WTC11 (cell line): Measurements from ENCODE around the gene FSHR. TPM values are rescaled to one million over a fixed set of nuclear protein-coding genes. Genes with fewer than 3 reads are reported as not detected.
A peak's percentile ranks its signal among the peaks of the same experiment; 100 is the strongest.

ENCODE experiments used
- ATAC-seq: fragments of 200-7000 bp; cut with Tn5 transposase; 2 replicates; pipeline ENCODE4 v1.10.0; 2021; ENCODE audit warnings: mild to moderate bottlenecking, moderate library complexity
- CTCF ChIA-PET: fragments of 300-600 bp; sonication (Branson Sonifier 250); formaldehyde crosslinking; loops from one replicate; lab custom pipeline; 2021; ENCODE audit warnings: antibody characterized with exemption; lab: Charles Lee
- POLR2A ChIA-PET: fragments of 350-600 bp; sonication (Branson Sonifier 250); formaldehyde crosslinking; loops from one replicate; lab custom pipeline; 2021; ENCODE audit warnings: antibody characterized with exemption; lab: Charles Lee
- DNase-seq: peaks from one replicate; pipeline ENCODE4 v3.0.0; 2021; ENCODE audit warnings: low spot score
- H3K27ac Mint-ChIP-seq: 2 replicates; pipeline ENCODE4 v1.8.0; 2021; ENCODE audit warnings: mixed read lengths
- H3K27me3 Mint-ChIP-seq: 2 replicates; pipeline ENCODE4 v1.8.0; 2021; ENCODE audit warnings: low read depth, mild to moderate bottlenecking, moderate library complexity, mixed read lengths
- H3K36me3 Mint-ChIP-seq: 2 replicates; pipeline ENCODE4 v1.8.0; 2021; ENCODE audit warnings: mixed read lengths
- H3K4me1 Mint-ChIP-seq: 2 replicates; pipeline ENCODE4 v1.8.0; 2022; ENCODE audit warnings: mixed read lengths
- H3K4me3 Mint-ChIP-seq: 2 replicates; pipeline ENCODE4 v1.8.0; 2021; ENCODE audit warnings: mild to moderate bottlenecking, moderate library complexity, mixed read lengths
- H3K9me3 Mint-ChIP-seq: 2 replicates; pipeline ENCODE4 v1.8.0; 2021; ENCODE audit warnings: mixed read lengths
- AFF4 ChIP-seq: sonication (generic); formaldehyde crosslinking; IDR thresholded peaks from 2 replicates; pipeline ENCODE4 v1.8.1; 2023; ENCODE audit warnings: mild to moderate bottlenecking, missing genetic modification reagents, borderline replicate concordance
- ATF1 ChIP-seq: sonication (generic); formaldehyde crosslinking; IDR thresholded peaks from 2 replicates; pipeline ENCODE4 v1.8.1; 2023; ENCODE audit warnings: mild to moderate bottlenecking, moderate library complexity, missing genetic modification reagents
- ATF3 ChIP-seq: sonication (generic); formaldehyde crosslinking; conservative IDR thresholded peaks from 2 replicates; pipeline ENCODE4 v1.8.1; 2022; ENCODE audit warnings: mild to moderate bottlenecking, missing genetic modification reagents
- CBFB ChIP-seq: sonication (generic); formaldehyde crosslinking; IDR thresholded peaks from 2 replicates; pipeline ENCODE4 v1.8.1; 2022; ENCODE audit warnings: mild to moderate bottlenecking, low read depth, missing genetic modification reagents
- CREM ChIP-seq: sonication (generic); formaldehyde crosslinking; IDR thresholded peaks from 2 replicates; pipeline ENCODE4 v1.8.1; 2022; ENCODE audit warnings: mild to moderate bottlenecking, missing genetic modification reagents, moderate library complexity
- E2F4 ChIP-seq: sonication (generic); formaldehyde crosslinking; IDR thresholded peaks from 2 replicates; pipeline ENCODE4 v1.8.1; 2022; ENCODE audit warnings: low read depth, mild to moderate bottlenecking, moderate library complexity, missing genetic modification reagents, borderline replicate concordance
- E2F5 ChIP-seq: sonication (generic); formaldehyde crosslinking; IDR thresholded peaks from 2 replicates; pipeline ENCODE4 v1.8.1; 2022; ENCODE audit warnings: mild to moderate bottlenecking, moderate library complexity, missing genetic modification reagents
- ELF4 ChIP-seq: sonication (generic); formaldehyde crosslinking; IDR thresholded peaks from 2 replicates; pipeline ENCODE4 v1.8.1; 2022; ENCODE audit warnings: low read depth, mild to moderate bottlenecking, moderate library complexity, missing genetic modification reagents
- EMX1 ChIP-seq: fragments of 250-450 bp; sonication (Bioruptor Pico); IDR thresholded peaks from 2 replicates; pipeline ENCODE4 v1.8.0; 2021; ENCODE audit warnings: mild to moderate bottlenecking
- FOXP1 ChIP-seq: sonication (generic); formaldehyde crosslinking; IDR thresholded peaks from 2 replicates; pipeline ENCODE4 v1.8.0; 2022; ENCODE audit warnings: missing genetic modification reagents, mild to moderate bottlenecking, moderate library complexity, borderline replicate concordance
- FOXP4 ChIP-seq: sonication (generic); formaldehyde crosslinking; IDR thresholded peaks from 2 replicates; pipeline ENCODE4 v1.8.0; 2022; ENCODE audit warnings: mild to moderate bottlenecking, missing genetic modification reagents
- GRHL2 ChIP-seq: fragments of 250-450 bp; sonication (Bioruptor Pico); IDR thresholded peaks from 2 replicates; pipeline ENCODE4 v1.8.0; 2022; ENCODE audit warnings: mild to moderate bottlenecking, moderate library complexity; ENCODE audit not compliant: insufficient replicate concordance, severe bottlenecking
- HMGA2 ChIP-seq: fragments of 250-450 bp; sonication (Bioruptor Pico); IDR thresholded peaks from 2 replicates; pipeline ENCODE4 v1.4.0; 2021; ENCODE audit warnings: mild to moderate bottlenecking, moderate library complexity
- IRF1 ChIP-seq: sonication (generic); formaldehyde crosslinking; IDR thresholded peaks from 2 replicates; pipeline ENCODE4 v1.8.0; 2023; ENCODE audit warnings: missing genetic modification reagents
- JUN ChIP-seq: sonication (generic); formaldehyde crosslinking; IDR thresholded peaks from 2 replicates; pipeline ENCODE4 v1.8.0; 2023; ENCODE audit warnings: mild to moderate bottlenecking, missing genetic modification reagents
- MAX ChIP-seq: sonication (generic); formaldehyde crosslinking; IDR thresholded peaks from 2 replicates; pipeline ENCODE4 v1.8.0; 2022; ENCODE audit warnings: mild to moderate bottlenecking, missing genetic modification reagents
- NR1H2 ChIP-seq: sonication (generic); formaldehyde crosslinking; IDR thresholded peaks from 2 replicates; pipeline ENCODE4 v1.9.0; 2021; ENCODE audit warnings: mild to moderate bottlenecking, moderate library complexity, missing genetic modification reagents
- NR2C2 ChIP-seq: sonication (generic); formaldehyde crosslinking; IDR thresholded peaks from 2 replicates; pipeline ENCODE4 v1.8.0; 2022; ENCODE audit warnings: mild to moderate bottlenecking, missing genetic modification reagents
- OVOL2 ChIP-seq: fragments of 250-450 bp; sonication (Bioruptor Pico); IDR thresholded peaks from 2 replicates; pipeline ENCODE4 v1.9.0; 2021; ENCODE audit warnings: mild to moderate bottlenecking, borderline replicate concordance
- TEAD4 ChIP-seq: sonication (generic); formaldehyde crosslinking; IDR thresholded peaks from 2 replicates; pipeline ENCODE4 v1.8.0; 2022; ENCODE audit warnings: mild to moderate bottlenecking, missing genetic modification reagents
- ZNF416 ChIP-seq: fragments of 250-450 bp; sonication (Bioruptor Pico); IDR thresholded peaks from 2 replicates; pipeline ENCODE4 v1.9.0; 2021; ENCODE audit warnings: mild to moderate bottlenecking, inconsistent platforms
- ZNF425 ChIP-seq: fragments of 250-450 bp; sonication (Bioruptor Pico); conservative IDR thresholded peaks from 2 replicates; pipeline ENCODE4 v1.9.0; 2021; ENCODE audit warnings: mild to moderate bottlenecking
- ZSCAN18 ChIP-seq: fragments of 250-450 bp; sonication (Bioruptor Pico); IDR thresholded peaks from 2 replicates; pipeline ENCODE4 v2.1.2; 2022; ENCODE audit warnings: mild to moderate bottlenecking, moderate library complexity
- total RNA-seq: library from RNA; stranded (reverse); gene quantifications from 3 replicates; pipeline ENCODE4 v1.2.3, GENCODE V29; 2021

The FSHR gene
- total RNA-seq, 1 experiment from 2014 or later, result not detected

GRCh38 chr2:49129034-49129433, 25.3 kb downstream of the FSHR start:
- H3K9me3 Mint-ChIP-seq, result peaks cover 28% of the 10 kb centered on the region
- ChIA-PET POLR2A (no interaction called here), CTCF (no interaction called here)
- H3K27ac Mint-ChIP-seq, result no peak overlapping the region; the same call in 1 of the 2 replicates
- DNase-seq (no peak), ATAC-seq (peak; percentile 36; the same call in 1 of the 2 replicates)
- H3K4me3 Mint-ChIP-seq, result no peak overlapping the region
- H3K27me3 Mint-ChIP-seq, result no peaks in the 10 kb centered on the region
- H3K36me3 Mint-ChIP-seq, result peaks cover 7% of the 10 kb centered on the region; the same call in 1 of the 2 replicates
- TF ChIP-seq E2F4, result no peak
- no peak for TF ChIP-seq MAX
- TF ChIP-seq ATF3 (CRISPR knock-in tag), result no peak
- TF ChIP-seq E2F5, result no peak
- no peak for TF ChIP-seq IRF1 (CRISPR knock-in tag)
- TF ChIP-seq CREM (CRISPR knock-in tag), result no peak
- TF ChIP-seq FOXP4, result no peak
- no peak for TF ChIP-seq ZSCAN18 (CRISPR knock-in tag)
- no peak for TF ChIP-seq NR1H2
- no peak for TF ChIP-seq OVOL2 (CRISPR knock-in tag)
- no peak for TF ChIP-seq ZNF416 (CRISPR knock-in tag)
- TF ChIP-seq AFF4 (CRISPR knock-in tag), result no peak
- no peaks in the 10 kb centered on the region for H3K4me1 Mint-ChIP-seq

GRCh38 chr2:49123600-49123999, 30.7 kb downstream of the FSHR start:
- ChIA-PET POLR2A (no interaction called here), CTCF (no interaction called here)
- H3K4me1 Mint-ChIP-seq, result no peaks in the 10 kb centered on the region
- no peak overlapping the region for H3K4me3 Mint-ChIP-seq
- no peaks in the 10 kb centered on the region for H3K9me3 Mint-ChIP-seq
- no peak for ATAC-seq
- H3K36me3 Mint-ChIP-seq, result no peaks in the 10 kb centered on the region
- no peak overlapping the region for H3K27ac Mint-ChIP-seq
- no peaks in the 10 kb centered on the region for H3K27me3 Mint-ChIP-seq
- no peak for DNase-seq
- TF ChIP-seq ELF4 (CRISPR knock-in tag) (no peak), ATF1 (CRISPR knock-in tag) (no peak), NR2C2 (CRISPR knock-in tag) (no peak), FOXP1 (CRISPR knock-in tag) (no peak), TEAD4 (CRISPR knock-in tag) (no peak), MAX (no peak), EMX1 (CRISPR knock-in tag) (no peak), JUN (CRISPR knock-in tag) (no peak), GRHL2 (CRISPR knock-in tag) (no peak), ZNF416 (CRISPR knock-in tag) (no peak), CBFB (CRISPR knock-in tag) (no peak), ZNF425 (CRISPR knock-in tag) (no peak), HMGA2 (CRISPR knock-in tag) (no peak)
